Measurements from ENCODE around the gene CPT1A.
A peak's percentile ranks its signal among the peaks of the same experiment; 100 is the strongest.

Gene CPT1A

GRCh38 chr11:68854273-68854958 lies 12.7 kb upstream of the CPT1A start:
- no peak for DNase-seq (ENCODE audit: low spot score)

- DNase-seq (ENCODE audit: low spot score) = no peak
These were observed 10.9 kb upstream of the CPT1A start for GRCh38 chr11:68852628-68853027.

GRCh38 chr11:68848429-68848828 lies 6.7 kb upstream of the CPT1A start:
- no peak for DNase-seq (ENCODE audit: low spot score)

GRCh38 chr11:68847395-68847794 lies 5.7 kb upstream of the CPT1A start:
- DNase-seq (ENCODE audit: low spot score) = no peak

- peak; percentile 100 for DNase-seq (ENCODE audit: low spot score)
These were observed 3.8 kb upstream of the CPT1A start for GRCh38 chr11:68845351-68846002.

GRCh38 chr11:68844801-68845200 lies 3.1 kb upstream of the CPT1A start:
- DNase-seq (ENCODE audit: low spot score) = no peak

- DNase-seq (ENCODE audit: low spot score) = no peak
These were observed 2.7 kb upstream of the CPT1A start for GRCh38 chr11:68844376-68844775.

- DNase-seq (ENCODE audit: low spot score) = peak; percentile 96
These were observed 2.1 kb upstream of the CPT1A start for GRCh38 chr11:68843703-68844312.

- DNase-seq (ENCODE audit: low spot score) = no peak
These were observed 1.4 kb upstream of the CPT1A start for GRCh38 chr11:68843052-68843561.

- DNase-seq (ENCODE audit: low spot score) = no peak
These were observed 823 bp upstream of the CPT1A start for GRCh38 chr11:68842427-68843051.

GRCh38 chr11:68840661-68841653 lies 759 bp downstream of the CPT1A start:
- DNase-seq (ENCODE audit: low spot score) = peak; percentile 92

GRCh38 chr11:68839911-68840641 lies 1.6 kb downstream of the CPT1A start:
- no peak for DNase-seq (ENCODE audit: low spot score)

GRCh38 chr11:68839054-68839865 lies 2.5 kb downstream of the CPT1A start:
- DNase-seq (ENCODE audit: low spot score) = peak; percentile 100

GRCh38 chr11:68838572-68838964 lies 3.1 kb downstream of the CPT1A start:
- DNase-seq (ENCODE audit: low spot score) = no peak

GRCh38 chr11:68837583-68838571 lies 3.8 kb downstream of the CPT1A start:
- no peak for DNase-seq (ENCODE audit: low spot score)

- DNase-seq (ENCODE audit: low spot score) = no peak
These were observed 6.0 kb downstream of the CPT1A start for GRCh38 chr11:68835749-68836148.

GRCh38 chr11:68835328-68835727 lies 6.4 kb downstream of the CPT1A start:
- DNase-seq (ENCODE audit: low spot score) = no peak

- DNase-seq (ENCODE audit: low spot score) = no peak
These were observed 9.1 kb downstream of the CPT1A start for GRCh38 chr11:68832476-68833181.
